LoVo (cell line): ENCODE results near the gene CAPN11.
"Not testable (repeated sequence)": the region's sequence is repeated elsewhere in the genome, so short reads cannot be mapped to it uniquely, and the experiment has no call there.

Experiments
- DNase-seq: peaks from one replicate; pipeline ENCODE4 v3.0.0-alpha.2; 2016; ENCODE audit warnings: low spot score

Gene CAPN11

GRCh38 chr6:44181784-44182183 lies 23.2 kb downstream of the CAPN11 start:
- DNase-seq: not testable (repeated sequence)

DNA sequence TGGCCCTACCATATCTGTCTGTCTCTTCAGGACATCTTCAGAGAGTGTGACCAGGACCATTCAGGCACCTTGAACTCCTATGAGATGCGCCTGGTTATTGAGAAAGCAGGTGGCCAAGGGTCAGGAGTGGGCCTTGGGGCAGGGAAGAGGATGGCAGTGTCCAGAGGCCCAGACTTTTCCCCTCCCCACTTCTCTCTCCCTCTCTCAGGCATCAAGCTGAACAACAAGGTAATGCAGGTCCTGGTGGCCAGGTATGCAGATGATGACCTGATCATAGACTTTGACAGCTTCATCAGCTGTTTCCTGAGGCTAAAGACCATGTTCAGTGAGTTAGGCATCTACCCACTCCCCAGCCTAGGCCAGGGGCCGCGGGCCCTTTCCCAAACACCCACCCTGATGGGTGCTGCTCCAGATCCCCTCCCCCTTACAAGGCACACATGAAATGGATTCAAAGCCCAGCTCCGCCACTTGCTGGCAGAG lies 24.3 kb downstream of the CAPN11 start:
- no peak for DNase-seq

- DNase-seq: no peak
Measured at GRCh38 chr6:44183783-44184182, 25.2 kb downstream of the CAPN11 start.

- DNase-seq: not testable (repeated sequence)
Measured at GRCh38 chr6:44185356-44185755, 26.7 kb downstream of the CAPN11 start.

- DNase-seq: no peak
Measured at GRCh38 chr6:44185953-44186634, 27.5 kb downstream of the CAPN11 start.

- no peak for DNase-seq
Measured at GRCh38 chr6:44186635-44187025, 28.0 kb downstream of the CAPN11 start.

DNA sequence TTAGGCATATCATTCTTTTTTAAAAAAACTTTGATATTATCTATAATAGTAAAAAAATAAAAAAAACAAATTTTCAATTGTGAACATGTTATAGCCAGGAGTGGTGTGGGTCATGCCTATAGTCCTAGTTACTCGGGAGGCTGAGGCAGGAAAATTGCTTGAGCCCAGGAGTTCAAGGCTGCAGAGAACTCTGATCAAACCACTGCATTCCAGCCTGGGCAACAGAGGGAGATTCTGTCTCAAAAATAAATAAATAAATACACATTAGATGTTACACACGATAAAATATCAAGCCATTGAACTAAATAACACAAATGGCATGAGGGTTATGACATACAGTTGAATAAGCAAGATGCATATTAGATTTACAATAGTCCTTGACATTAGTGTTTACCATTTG lies 30.2 kb downstream of the CAPN11 start:
- no peak for DNase-seq

DNA sequence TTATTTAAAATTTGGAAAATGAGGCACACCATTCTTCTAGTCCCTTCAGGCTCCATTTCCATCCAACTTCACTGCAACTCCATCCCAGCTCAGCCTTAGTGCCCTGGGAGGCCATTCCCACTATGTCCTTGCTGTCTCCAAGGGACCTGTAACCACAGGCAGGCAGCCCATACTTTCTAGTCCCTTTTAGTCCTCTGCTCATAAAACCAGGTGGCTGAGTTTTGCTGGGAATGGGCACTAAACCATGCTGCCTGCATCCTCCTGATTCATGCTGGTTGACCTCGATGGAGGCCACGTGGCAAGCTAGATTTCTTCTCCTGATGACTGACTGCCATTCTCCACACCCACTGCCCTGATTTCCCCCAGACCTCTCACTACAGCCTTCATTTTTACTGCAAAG lies 30.6 kb downstream of the CAPN11 start:
- DNase-seq: no peak

DNA sequence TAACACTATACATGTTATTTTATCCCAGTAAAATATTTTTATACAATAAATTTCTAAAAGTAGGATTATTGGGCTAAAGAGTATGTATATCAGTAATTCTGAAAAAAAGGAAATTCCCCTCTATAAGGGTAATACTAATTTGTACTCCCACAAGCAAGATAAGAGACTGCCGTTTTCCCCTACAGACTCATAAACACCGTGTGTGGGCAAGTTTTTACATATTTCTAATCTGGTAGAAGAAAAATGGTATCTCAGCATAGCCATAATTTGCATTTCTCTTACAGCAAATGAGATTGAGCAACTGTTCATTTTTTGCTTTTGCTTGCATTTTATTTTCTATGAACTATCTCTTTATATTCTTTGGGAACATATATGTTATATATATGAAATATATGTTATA lies 32.1 kb downstream of the CAPN11 start:
- no peak for DNase-seq

- DNase-seq: no peak
Measured at GRCh38 chr6:44192428-44193041, 33.9 kb downstream of the CAPN11 start.

GRCh38 chr6:44193307-44193910 lies 34.8 kb downstream of the CAPN11 start:
- DNase-seq: no peak

GRCh38 chr6:44194326-44194725 lies 35.7 kb downstream of the CAPN11 start:
- DNase-seq: no peak

GRCh38 chr6:44196351-44196750 lies 37.7 kb downstream of the CAPN11 start:
- DNase-seq: not testable (repeated sequence)

- no peak for DNase-seq
Measured at GRCh38 chr6:44198684-44199083, 40.1 kb downstream of the CAPN11 start.

DNA sequence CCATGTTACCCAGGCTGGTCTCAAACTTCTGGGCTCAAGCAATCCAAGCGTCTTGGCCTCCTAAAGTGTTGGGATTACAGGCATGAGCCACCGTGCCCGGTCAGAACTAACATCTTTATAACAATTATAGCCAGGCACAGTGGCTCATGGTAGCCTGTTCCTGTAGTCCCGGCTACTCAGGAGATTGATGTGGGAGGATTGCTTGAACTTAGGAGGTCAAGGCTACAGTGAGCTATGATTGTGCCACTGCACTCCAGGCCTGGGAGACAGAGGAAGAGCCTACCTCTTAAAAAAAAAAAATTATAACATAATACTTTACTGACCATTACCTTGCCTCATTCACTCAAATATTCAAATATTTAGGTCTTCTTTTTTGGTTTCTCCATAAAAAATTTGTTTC lies 41.3 kb downstream of the CAPN11 start:
- DNase-seq: no peak

- DNase-seq: peak; percentile 19
Measured at GRCh38 chr6:44201200-44201599, 42.6 kb downstream of the CAPN11 start.

GRCh38 chr6:44201638-44202303 lies 43.2 kb downstream of the CAPN11 start:
- DNase-seq: no peak

DNA sequence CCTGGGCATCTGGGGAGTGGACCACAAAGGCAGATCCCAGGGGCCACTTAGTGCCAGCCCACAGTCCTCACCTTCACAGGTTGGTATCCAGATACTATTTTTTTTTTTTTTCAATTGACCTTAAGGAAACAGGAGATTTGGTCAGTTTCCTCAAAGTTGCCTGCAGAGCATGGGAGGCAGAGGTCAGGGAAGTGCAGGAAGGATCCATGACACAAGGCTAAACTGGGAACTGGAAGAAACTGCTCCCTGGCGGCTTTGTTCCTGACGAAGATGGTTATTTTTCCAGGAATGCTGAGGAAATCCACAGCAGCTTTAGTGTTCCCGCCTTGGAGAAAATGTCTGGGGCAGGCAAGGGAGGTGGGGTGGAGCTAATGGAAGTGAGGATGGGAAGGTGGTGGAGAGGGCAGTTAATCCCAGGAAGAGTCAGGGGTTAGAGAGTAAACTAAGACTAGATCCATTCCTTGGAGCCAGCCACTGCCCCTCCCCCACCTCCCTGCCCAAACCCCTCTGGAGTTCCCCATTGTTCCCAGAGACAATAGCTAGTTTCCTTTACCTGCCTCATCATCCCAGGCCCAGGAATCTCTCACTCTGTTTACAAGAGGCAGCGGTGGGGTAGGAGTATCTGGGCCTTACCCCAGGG lies 43.8 kb downstream of the CAPN11 start:
- no peak for DNase-seq

- peak; percentile 30 for DNase-seq
Measured at GRCh38 chr6:44202972-44203750, 44.5 kb downstream of the CAPN11 start.

GRCh38 chr6:44203955-44204354 lies 45.3 kb downstream of the CAPN11 start:
- DNase-seq: peak; percentile 67

GRCh38 chr6:44207966-44208365 lies 49.3 kb downstream of the CAPN11 start:
- DNase-seq: no peak

DNA sequence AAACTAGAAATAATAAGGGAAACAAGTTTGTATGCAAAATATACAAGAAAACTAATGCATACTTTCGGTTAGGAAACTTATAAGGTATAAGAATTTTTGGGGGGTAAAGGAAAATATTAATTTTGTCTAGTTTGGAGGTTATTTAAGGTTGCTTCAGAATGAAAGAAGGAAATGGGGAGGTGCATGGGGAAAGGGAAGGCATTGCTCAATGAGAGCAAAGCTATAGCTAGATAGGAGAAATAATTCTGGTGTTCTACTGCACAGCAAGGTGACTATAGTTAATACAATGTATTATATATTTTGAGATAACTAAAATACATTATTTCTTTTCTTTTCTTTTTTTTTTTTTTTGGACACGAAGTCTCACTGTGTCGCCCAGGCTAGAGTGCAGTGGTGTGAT lies 52.7 kb downstream of the CAPN11 start:
- no peak for DNase-seq
